AG08395 (cell line): ENCODE results near the gene TRIP12.
"Not testable (repeated sequence)": the region's sequence is repeated elsewhere in the genome, so short reads cannot be mapped to it uniquely, and the experiment has no call there.

Experiments used
- DNase-seq: peaks from one replicate; pipeline ENCODE4 v3.0.0; 2012; ENCODE audit warnings: mixed read lengths, low spot score

Gene TRIP12

DNA sequence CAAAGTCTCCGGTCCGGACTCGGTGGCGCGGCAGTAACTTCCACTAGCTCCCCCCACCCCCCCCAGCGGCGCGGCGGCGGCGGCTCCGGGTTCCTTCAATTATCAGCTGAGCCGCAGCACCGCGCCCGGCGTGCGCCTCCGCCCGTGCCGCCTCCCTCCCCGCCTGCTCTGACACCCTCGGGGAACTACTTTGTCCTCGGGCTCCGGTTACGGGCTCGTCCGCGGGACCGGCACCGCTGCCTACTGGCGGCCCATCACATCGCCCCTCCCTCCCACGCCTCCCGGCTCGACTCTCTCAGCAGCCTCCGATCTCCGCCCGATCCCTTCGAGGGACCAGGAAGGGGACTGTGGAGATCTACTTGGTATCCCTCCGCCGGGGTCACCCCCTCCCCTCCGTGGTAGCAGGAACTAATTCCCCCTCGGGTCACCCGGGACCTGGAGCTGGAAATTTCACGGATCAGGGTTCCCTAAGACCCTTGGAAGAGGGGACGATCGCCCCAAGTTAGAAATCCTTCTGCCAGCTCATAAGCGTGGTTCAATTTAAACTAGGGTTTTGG is at the start of gene TRIP12:
Gene TRIP12 (minus strand): TSS at position 118 of the 557 bp plus-strand sequence. CDS start 41,930 bp downstream, outside the sequence.
- DNase-seq: peak; percentile 96

DNA sequence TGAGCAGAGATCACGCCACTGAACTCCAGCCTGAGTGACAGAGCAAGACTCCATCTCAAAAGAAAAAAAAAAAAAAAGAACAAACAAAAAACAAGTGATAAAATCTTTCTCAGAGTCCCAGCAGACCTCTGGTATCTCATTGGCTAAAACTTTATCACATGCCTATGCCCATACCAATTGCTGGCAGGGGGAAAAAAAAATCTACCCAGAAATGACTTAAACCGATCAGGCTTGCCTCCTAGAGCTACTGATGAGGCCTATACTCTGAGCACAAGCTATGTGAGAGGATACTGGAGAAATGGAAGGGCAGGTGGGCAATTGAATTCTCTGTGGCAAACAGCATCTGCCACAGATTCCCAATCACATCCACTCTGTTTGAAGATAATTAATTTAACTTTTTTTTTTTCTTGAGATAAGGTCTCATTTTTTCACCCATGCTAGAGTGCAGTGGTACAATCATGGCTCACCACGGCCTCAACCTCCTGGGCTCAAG is 49.5 kb upstream of the TRIP12 start:
- no peak for DNase-seq

DNA sequence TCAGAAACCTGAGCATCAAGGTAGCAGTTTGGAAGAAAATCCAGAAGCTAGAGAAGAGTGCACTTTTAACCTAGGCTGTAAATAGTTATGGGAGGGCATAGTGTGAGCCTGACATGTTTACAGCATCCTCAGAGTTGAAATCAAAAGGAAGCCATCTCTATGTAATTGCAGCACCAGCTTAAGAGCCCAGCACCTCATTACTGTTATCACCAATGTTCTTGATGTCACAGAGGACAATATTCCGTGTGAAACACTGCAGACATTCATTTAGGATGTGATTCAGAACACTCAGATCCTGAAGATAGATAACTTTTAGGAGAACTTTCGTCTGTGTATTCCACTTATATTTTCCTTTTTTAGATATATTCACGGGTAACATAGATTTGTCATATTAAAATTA is 48.6 kb upstream of the TRIP12 start:
- no peak for DNase-seq

DNA sequence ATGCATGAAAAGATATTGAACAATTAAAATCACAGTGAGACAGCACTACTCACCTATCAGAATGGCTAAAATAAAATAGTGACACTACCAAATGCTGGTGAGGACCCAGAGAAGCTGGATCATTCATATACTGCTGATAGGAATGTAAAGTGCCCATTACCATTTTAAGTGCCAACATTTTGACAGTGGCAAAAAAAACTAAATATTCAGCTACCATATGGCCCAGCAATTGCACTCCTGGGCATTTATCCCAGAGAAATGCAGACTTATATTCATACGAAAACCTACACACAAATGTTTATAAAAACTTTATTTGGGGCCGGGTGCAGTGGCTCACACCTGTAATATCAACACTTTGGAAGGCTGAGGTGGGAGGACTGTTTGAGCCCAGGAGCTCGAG is 48.1 kb upstream of the TRIP12 start:
- no peak for DNase-seq

DNA sequence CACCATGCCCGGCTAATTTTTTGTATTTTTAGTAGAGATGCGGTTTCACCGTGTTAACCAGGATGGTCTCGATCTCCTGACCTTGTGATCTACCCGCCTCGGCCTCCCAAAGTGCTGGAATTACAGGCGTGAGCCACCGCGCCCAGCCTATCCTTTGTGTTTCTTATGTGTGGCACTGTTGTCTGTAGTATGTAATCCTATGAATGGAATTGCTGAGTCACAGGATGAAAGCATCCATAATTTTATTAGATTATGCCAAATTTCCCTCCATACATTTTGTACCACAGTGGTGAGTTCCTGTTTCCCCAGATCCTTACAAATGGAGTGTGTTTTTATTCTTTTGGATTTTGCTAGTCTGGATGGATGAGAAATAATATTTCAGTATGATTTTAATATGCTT is 41.8 kb upstream of the TRIP12 start:
- DNase-seq: not testable (repeated sequence)

DNA sequence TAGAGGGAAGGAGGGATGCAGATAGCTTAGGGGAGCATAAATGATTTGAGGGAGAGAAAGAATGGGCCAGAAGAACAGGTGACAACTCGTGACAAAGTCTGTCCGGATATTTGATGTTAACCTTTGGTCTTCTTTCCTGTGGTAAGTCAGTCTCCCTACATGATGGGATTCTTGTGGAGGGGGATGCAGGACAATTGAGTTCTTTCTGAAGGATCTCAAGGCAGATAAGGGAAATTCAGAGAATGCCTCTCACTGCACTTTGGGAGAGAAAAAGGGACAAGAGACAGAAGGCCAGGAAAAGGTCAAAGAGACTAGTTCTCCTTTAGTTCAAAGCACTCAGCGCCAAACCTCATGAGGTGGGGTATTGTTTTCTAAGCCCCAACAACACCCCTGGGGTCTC is 34.7 kb upstream of the TRIP12 start:
- DNase-seq: no peak

DNA sequence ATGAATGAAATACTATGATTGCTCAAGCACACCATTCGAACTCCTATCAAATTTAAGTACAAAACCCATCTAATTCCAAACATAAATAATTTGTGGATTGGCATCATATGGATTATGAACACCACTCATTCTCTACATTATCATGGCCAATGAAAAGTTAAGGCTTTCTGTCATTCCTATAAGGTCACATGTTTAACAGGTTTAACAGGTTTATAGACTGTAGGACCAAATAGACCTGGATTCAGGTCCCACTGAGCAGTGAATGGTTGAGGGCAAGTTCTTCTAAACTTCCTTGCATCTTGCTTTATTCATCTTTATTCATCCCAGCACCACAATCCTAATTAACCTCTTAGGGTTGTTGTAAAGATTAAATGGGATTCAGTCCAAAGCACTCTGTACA is 33.9 kb upstream of the TRIP12 start:
- no peak for DNase-seq

DNA sequence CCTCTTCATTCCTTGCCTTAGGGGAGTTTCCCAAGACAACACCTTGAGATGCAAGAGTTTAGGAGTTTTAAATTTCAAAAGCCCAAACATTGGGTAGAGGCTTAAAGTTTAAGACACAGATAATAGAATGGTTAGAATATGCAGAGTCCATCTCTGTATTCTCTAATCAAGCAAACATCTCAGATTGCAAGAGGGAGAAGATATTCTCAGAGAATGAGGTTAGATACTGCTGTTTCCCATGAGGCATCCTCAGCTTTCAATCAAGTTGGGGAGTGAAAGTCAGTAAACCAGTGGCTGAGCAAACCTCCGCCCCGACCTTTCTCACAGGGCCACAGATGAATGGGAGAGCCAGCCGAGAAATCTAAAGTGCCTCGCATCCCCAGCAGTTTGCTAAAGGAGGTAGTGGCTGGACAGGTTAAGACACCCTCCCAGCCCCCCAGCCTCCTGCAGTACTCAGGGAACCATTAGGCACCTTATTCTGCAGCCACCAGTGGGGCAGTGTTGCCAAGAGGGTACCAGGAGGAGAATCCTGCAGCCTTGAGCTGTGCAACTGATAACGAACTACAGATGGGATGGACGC is 30.5 kb upstream of the TRIP12 start:
- no peak for DNase-seq

DNA sequence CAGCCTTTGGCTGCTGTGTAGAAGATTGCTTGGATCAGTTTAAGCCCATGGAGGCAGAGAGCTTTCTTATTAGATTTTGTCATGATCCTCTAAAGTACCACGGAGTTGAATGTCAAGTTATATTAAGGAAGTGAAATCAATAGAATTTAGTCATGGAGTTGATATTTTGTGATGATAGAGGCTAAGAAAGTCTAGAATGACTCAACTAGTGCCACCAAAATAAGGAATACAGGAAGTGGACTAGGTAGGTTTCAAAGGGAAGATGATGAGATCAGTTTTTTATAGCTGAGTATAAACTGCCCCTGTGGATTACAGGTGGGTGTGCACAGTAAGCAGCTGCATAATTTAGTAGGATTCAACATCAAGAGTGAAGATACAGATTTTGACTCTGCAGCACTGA is 25.7 kb upstream of the TRIP12 start:
- DNase-seq: no peak

DNA sequence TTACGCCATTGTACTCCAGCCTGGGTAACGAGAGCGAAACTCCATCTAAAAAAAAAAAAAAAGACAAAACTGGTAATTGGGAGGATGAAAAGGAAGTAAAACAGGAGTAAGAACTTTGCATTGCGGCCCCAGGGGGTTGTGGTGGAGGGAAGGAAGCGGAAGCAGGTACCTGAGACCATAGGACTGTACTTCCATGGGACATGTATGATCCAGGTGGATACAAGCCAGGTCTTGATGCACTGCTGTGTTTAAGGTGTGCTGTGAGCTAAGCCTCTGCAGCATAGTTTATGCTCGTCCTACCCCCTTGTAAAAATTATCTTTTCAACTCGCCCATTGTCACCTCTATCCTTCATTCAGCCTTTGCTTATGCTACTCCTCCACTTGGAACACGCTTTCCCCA is 24.2 kb upstream of the TRIP12 start:
- no peak for DNase-seq

DNA sequence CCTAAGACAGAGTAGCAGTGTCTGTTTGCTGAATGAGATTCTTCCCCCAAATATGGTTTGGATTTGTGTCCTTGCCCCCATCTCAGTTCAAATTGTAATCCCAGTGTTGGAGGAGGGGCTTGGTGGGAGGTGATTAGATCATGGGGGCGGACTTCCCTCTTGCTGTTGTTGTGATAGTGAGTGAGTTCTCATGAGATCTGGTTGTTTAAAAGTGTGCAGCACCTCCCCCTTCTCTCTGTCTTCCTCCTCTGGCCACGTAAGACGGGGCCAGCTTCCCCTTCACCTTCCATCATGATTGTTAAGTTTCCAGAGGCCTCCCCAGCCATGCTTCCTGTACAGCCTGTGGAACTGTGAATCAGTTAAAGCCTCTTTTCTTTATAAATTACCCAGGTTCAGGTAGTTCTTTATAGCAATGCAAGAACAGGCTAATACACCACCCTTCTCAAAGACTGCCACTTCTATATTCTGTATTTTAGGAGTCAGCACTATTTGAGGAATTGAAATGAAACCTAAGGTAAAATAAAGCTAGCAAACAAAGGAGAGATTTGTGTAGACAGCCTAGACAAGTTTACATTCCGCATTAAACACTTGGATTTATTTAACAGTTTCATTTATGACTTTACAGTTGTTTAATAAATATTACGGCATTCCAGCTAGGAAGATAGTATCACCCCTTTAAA is 22.1 kb upstream of the TRIP12 start:
- no peak for DNase-seq

DNA sequence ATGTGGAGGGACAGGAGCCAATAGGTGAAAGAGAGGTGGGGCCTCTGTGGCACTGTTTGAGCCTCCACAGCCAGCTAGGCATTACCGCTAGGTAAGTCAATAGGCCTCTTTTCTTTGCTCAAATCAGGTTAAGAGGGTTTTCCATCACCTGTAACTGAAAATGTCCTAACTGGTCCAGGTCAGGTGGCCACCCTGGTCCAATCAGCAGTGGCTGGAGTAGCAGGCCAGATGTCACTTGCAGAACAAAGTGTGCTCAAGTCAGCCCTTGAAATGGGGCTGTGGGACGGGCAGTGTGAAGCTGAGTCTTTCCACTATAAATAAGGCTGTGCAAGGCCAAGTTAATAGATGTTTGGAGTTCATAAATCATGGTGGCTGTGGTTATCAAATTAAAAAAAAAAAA is 21.4 kb upstream of the TRIP12 start:
- DNase-seq: no peak

DNA sequence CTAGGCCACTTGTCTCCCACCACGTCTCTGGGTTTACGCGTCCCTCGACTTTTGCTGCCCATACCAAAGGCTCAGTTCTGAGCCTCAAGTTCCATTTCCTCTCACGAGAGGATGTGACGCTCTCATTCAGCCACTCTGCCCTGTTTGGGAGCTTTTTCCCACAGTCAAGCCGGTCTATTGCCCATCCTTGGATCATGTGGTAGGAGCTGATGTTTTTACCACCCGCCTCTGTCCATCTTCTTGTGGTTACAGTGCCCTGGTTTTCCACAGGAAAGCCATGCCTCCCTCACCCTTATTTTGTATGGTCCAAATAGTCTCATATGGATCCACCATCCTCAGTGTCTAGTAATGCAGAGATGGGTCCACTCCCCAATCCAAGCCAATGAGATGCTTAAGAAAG is 20.9 kb upstream of the TRIP12 start:
- no peak for DNase-seq

DNA sequence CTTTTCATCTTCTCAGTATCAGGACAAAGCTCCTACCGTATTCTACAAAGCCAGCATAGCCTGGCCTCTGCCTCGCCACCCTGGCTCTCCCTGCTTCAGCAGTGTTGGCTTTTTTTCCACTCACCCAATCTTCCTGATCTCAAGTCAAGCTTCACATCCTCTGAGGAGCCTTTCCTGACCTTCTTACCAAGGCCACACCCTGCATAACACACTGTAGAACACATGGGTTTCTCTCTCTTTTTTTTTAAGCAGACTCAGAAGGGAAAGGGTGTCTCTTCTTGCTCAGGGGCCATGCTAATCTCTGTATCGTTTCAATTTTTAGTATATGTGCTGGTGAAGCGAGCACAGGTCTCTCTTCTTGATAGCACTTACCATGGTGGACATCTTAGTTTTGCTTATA is 15.7 kb upstream of the TRIP12 start:
- no peak for DNase-seq

DNA sequence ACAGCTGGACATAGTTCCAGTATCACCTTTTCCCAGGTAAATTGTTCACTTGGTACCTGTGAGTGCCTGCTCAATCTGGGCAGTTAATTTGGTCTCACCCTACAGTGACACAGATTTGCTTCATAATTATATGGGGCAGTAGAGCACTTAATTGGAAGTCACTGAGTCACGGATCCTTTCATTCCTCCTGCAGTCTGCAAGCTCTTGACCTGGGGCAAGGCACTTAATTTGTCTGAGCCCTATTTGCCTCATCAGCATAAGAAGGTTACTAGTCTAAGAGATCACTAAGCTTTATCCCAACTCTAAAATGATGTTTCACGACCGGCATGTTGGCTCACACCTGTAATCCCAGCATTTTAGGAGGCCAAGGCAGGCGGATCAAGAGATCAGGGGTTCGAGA is 9.4 kb upstream of the TRIP12 start:
- no peak for DNase-seq

DNA sequence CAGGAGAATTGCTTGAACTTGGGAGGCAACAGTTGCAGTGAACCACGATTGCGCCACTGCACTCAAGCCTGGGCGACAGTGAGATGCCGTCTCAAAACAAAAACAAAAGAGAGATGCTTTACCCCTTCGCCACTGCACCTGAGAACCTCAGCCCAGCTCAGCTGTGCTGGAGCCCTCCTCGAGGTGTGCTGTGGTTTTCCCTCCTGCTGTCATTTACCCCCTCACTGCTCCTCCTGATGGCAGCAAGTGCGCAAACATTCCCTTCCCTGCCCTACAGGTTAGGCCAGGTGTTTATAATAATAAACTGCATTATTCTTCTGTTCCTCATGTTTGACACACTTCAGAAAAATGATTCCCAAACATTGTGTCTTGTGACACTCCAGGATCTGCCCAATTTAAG is 8.8 kb upstream of the TRIP12 start:
- no peak for DNase-seq

DNA sequence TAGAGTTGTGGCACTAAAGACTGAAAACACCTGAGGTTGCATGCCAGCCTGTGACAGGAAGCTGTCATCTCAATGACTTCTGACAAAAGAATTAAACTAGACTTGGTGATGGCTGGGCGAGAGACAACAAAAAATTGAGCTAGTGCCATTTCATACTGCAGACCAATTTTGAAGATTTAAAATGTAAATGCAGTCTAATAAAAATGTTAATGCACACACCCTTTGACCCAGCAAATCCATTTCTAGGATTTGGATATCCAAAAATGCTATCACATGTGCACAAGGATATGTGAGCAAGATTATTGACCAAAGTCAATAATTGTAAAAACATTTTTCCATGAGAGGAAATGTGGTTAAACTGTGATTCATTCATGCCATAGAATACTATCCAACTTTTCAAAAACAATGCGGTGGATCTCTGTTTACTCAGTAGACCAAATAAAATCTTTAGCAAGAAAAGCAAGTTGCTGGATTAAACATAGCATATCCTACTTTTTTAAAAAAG is 6.1 kb upstream of the TRIP12 start:
- DNase-seq: peak; percentile 58

DNA sequence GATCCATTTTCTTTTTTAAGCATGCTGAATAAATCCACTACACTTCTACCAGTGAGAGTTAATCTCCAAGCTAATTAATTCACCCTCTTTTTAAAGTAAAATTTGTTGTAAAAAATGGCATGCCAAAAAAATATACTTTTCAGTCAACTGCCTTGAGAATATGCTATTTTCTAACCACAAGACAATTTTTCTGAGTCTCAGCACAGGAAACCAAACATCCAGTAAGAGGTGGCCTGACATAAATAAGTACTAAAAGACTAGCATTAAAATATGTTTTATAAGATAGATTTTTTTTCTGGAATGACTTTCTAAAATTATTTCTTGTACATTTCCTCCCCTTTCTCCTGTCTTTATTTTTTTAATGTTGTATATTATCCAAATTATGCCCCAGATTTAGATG is 3.4 kb upstream of the TRIP12 start:
- DNase-seq: no peak

DNA sequence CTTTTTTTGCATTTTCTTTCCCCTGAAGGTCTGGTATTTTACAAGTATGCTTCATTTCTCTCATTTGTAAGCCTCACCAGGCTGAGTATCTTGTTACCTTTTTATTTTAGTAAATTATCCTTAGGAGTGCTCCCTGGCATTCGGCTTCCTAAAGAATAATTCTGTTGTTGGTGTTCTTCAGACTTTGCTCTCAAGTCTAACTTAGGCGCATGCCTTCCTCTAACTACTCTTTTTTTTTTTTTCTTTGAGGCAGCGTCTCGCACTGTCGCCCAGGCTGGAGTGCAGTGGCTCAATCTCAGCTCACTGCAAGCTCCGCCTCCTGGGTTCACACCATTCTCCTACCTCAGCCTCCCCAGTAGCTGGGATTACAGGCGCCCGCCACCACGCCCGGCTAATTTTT is 2.7 kb upstream of the TRIP12 start:
- DNase-seq: not testable (repeated sequence)

DNA sequence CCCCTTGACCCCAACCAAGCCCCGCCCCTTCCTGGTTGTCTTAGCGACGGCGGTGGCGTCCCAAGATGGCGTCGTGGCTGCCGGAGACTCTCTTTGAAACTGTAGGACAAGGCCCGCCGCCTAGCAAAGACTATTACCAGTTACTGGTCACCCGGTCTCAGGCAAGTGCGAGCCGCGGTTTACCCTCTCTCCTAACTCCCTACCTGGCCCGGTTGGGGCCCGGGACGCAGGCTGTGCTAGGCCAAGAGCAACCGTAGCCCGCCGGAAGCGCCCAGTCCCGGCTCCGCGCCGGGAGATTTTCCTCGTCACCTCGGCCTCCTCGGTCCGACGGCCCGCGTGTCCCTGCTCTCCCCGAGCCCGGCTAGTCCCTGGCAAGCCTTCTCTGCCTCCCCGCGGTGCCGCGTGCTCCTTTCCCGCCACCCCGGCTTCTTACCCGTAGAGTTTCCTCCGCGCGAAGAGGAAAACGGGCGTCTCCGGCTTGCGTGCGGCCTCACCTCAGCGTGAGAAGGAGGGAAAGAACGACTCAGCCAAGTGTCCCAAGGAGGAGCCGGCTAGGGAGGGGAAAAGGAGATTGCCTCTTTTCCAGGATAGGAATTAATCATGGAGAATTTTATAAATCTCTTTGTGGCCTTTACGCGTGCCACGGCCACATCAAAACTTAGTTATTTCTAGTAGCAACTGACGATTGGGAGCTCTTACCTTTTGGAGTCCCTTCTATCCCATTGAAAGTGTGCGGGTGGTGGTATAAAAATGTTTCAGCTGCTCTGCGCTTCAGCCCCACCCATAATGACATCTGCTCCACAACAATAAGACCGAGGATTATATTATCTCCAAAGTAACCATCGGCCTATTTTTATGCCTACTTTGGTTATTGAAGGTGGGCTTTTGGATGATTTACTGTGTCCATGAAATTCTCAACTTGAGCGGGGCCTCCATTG is 909 bp upstream of the TRIP12 start, which contains the start of gene FBXO36:
Gene FBXO36 (plus strand): TSS at position 55 of the 938 bp plus-strand sequence. CDS start 11 bp downstream, at position 66.
- DNase-seq: peak; percentile 51

DNA sequence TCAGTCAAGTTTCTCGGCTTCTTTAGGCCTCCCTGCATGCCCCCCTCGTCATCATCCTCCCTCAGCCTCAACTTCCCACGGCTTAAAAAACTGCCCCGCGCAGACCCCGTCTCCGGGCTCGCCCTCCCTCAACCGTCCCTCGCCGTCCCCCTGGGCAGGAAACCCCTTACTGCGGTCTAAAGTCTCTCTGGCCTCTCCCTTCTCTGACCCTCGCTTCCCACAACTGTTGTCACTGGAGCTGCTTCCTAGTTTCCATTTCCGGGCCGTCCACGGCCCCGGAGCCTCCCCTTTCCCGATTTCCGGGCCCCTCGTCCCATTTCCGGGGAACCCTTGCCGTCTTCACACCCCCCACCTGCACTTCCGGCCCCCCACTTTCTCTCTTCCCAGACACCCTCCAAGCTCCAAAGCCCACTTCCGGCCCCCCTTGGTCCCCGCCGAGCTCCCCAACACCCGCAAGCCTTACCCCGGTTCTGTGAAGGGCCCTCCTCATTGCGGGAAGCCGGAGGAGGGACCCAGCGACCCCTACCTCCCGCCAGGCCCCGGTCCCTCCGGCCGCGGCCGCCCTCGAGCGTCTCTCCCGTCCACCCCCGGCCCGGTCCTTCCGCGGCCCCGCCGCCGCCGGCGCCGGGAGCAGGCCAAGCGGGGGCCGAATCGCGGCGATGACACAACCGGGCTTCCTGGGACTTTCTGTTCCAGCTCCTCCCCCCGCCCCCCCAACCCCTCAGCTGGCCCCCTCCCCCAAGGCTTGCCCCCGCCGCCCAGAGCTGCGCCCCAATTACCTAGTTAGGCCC is 513 bp downstream of the TRIP12 start:
- peak; percentile 68 for DNase-seq
